IPS-18c (cell line): ENCODE results near the gene MCM3AP.
"Not testable (repeated sequence)": the region's sequence is repeated elsewhere in the genome, so short reads cannot be mapped to it uniquely, and the experiment has no call there.

ENCODE experiments used
- H3K4me3 ChIP-seq: 2 replicates; pipeline ENCODE4 v1.7.0; 2013; ENCODE audit warnings: low read depth, mild to moderate bottlenecking, low read length, moderate library complexity; ENCODE audit not compliant: insufficient read depth
- H3K9me3 ChIP-seq: one replicate; pipeline ENCODE4 v1.6.1; 2013; ENCODE audit warnings: mild to moderate bottlenecking, low read length, moderate library complexity; ENCODE audit not compliant: control insufficient read depth, insufficient read depth

MCM3AP gene

DNA sequence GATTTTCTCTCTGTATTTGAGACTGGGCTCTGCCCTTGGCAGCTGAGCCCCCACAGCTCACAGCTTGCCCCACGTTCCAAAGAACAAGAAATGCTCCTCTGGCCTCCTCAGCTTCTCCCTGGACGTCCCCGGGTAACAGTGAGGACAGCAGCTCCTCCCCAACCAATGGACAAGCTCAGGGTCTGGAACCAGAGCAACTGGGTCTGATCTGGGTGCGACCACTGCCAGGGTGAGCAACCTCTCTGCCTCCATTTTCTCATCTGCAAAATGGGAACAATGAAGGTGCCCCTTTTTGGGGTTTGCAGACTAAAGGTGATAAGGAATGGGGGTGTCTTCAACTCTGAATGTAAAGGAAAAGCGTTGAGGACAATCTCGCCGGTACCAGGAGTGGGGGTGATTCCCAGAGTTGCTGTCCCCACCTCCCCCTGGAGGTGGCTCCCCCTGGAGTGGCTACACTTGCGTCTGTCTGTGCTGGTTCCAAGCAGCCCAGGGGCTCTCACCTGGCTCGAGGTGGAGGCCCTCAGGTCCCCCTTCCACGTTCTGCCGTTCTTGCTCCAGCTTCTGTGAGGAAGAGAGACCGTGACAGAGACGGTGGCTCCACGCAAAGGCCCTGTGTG is 31.4 kb upstream of the MCM3AP start:
- no peaks in the 10 kb centered on the region for H3K9me3 ChIP-seq
- H3K4me3 ChIP-seq = no peak overlapping the region

DNA sequence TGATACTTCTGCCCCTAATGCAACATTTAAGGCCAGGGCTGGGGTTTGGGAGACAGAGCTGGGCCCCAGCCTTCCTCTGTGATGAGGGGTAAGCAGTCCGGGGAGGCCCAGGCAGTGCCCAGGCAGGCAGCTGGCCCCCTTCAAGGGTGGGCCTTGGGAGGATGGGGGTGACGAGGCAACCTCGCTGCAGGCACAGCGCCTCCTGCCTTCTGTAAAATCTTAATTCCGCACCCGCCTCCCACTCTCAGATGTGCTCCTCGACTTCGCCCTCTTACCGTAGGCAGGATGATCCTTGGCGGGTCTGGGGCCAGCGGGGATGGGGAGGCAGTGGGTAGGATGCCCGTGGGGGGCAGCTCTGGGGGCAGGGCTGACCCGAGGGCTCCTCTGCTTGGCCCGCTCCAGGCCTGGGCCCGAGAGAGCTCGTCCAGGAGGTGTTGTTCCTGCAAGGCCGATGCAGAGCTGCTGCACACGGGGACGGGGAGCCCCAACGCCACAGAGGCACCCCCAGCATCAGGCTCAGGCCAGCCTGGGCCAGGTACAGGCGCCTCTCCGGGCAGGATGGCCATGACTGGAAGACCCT is 29.1 kb upstream of the MCM3AP start:
- Histone ChIP-seq H3K4me3 (no peak overlapping the region), H3K9me3 (no peaks in the 10 kb centered on the region)

DNA sequence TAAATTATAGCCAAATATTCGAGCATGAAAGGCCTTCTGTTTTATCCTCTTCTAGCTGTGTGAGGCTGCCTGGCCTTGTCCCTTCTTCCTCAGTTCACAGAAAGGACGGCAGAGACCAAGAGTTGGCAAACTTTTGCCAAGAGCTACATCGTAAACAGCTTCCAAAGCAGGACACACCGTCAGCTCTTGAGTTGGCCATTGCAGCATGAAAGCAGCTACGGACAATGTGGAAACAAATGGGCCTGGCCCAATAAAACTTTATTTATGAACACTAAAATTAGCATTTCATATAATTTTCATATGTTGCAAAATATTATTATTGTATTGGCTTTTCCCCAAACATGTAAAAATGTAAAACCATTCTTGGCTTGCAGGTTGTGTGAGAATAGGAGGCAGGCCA is 27.5 kb upstream of the MCM3AP start:
- H3K4me3 ChIP-seq = no peak overlapping the region
- no peaks in the 10 kb centered on the region for H3K9me3 ChIP-seq

DNA sequence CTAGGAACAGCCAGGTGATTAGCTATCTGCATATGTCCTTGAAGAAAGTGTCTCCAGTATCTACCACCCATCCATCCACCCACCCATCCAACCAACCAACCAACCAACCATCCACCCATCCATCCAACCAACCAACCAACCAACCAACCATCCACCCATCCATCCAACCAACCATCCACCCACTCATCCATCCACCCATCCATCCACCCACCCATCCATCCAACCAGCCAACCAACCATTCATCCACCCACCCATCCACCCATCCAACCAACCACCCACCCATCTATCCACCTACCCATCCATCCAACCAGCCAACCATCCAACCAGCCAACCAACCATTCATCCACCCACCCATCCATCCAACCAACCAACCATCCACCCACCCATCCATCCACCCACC is 26.2 kb upstream of the MCM3AP start:
- Histone ChIP-seq H3K9me3 (no peaks in the 10 kb centered on the region), H3K4me3 (no peak overlapping the region)

DNA sequence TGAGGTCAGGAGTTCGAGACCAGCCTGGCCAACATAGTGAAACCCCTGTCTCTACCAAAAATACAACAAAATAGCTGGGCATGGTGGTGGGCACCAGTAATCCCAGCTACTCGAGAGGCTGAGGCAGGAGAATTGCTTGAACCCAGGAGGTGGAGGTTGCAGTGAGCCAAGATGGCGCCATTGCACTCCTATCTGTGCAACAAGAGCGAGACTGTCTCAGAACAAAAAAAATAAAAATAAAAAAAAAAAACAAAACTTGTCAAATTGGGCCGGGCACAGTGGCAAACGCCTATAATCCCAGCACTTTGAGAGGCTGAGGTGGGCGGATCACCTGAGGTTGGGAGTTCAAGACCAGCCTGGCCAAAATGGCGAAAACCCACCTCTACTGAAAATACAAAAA is 24.8 kb upstream of the MCM3AP start:
- H3K4me3 ChIP-seq, H3K9me3 ChIP-seq: not testable (repeated sequence)

DNA sequence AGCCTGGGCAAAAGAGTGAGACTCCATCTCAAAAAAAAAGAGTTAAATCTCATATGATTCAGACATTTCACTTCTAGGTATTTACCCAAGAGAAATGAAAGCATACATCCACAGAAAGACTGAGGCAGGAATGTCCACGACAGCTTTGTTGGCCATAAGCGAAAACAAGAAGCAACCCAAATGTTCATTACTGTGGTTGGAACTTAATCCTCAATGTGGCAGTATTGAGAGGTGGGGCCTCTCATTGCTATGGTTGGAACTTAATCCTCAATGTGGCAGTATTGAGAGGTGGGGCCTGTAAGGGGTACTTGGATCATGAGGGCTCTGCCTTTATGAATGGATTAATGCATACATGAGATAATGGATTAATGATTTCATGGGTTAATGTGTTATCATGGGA is 23.0 kb upstream of the MCM3AP start:
- H3K4me3 ChIP-seq = no peak overlapping the region
- H3K9me3 ChIP-seq = no peaks in the 10 kb centered on the region

DNA sequence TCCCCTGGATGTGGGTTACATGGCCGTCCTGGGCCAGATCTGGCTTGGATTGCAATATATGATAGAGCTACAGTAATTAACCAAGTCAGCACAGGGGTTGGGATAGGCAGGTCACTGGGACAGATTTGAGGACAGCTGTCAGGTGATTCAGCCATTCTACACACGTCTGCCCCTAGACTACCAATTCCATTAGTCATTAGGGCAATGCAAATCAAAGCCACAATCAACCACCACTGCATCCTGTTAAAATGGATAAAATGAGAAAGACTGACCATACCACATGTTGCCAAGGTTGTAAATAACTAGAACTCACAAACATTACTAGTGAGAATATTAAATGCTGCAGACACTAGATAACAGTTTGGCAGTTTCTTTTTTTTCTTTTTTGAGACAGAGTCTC is 22.2 kb upstream of the MCM3AP start:
- Histone ChIP-seq H3K9me3 (no peaks in the 10 kb centered on the region), H3K4me3 (no peak overlapping the region)

DNA sequence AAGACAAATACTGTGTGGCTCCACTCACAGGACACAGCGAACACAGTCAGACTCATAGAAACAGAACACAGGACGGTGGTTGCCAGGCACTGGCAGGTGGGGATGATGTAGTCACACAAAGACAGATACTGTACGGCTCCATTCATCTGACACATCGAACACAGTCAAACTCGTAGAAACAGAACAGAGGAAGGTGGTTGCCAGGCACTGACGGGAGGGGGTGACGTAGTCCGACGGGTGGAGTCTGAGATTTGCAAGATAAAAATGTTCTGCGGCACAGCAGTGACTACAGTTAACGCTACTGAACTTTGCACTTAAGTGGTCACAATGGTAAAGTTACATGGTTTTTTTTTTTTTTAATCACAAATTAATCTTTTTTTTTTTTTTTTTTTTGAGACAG is 19.5 kb upstream of the MCM3AP start:
- H3K4me3 ChIP-seq = no peak overlapping the region
- H3K9me3 ChIP-seq = no peaks in the 10 kb centered on the region

DNA sequence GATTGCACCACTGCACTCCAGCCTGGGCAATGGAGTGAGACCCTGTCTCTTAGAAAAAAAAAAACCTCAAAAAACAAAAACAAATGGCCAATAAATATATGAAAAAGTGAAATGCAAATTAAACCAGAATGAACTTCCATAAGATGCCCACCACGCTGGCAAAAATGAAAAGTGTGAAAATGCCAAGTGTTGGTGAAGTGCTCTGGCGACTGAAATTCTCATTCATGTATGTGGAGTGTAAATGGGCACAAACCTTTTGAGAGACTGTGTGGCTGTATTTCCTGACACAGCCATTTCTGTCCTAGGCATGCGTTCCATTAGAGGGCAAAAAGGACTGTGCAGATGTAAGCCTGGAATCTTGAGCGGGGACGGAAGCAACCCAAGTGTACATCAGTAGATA is 19.0 kb upstream of the MCM3AP start:
- Histone ChIP-seq H3K4me3 (no peak overlapping the region), H3K9me3 (no peaks in the 10 kb centered on the region)

DNA sequence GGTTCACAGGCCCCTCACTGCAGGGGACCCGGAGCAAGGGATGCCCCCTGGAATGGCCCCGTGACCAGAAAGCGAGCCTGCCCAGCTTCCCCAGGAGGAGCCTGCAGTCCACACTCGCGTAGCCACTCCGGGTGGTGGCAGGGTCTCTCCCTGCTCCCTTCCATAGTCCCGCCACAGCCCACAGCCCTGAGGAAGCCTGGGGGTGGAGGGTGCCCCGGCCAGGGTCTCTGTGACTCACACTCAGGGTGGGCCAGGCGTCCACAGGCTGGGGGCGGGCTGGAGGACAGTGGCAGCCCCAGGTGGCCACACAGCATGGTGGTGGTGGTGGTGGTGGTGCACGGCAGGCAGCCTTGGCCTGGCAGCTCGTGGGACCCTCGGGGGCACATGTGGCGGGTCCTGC is 16.3 kb upstream of the MCM3AP start:
- Histone ChIP-seq H3K4me3 (no peak overlapping the region), H3K9me3 (no peaks in the 10 kb centered on the region)

DNA sequence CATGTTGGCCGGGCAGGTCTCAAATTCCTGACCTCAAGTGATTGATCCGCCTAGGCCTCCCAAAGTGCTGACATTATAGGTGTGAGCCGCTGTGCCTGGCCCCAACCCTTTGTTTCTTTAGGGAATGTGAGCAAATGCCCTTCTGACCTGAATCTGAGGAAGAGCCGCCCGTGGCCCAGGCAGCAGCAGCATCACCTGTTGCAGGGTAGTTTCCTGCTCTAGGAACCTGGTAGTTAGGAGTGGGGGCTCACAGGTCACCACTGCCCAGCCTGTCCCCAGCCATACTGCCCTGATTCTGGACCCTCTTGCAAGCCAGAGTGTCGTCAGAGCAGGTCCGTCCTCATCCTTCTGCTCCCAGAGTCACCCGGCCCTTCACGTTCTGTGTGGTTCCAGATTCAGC is 13.8 kb upstream of the MCM3AP start:
- H3K4me3 ChIP-seq = no peak overlapping the region
- H3K9me3 ChIP-seq = no peaks in the 10 kb centered on the region

DNA sequence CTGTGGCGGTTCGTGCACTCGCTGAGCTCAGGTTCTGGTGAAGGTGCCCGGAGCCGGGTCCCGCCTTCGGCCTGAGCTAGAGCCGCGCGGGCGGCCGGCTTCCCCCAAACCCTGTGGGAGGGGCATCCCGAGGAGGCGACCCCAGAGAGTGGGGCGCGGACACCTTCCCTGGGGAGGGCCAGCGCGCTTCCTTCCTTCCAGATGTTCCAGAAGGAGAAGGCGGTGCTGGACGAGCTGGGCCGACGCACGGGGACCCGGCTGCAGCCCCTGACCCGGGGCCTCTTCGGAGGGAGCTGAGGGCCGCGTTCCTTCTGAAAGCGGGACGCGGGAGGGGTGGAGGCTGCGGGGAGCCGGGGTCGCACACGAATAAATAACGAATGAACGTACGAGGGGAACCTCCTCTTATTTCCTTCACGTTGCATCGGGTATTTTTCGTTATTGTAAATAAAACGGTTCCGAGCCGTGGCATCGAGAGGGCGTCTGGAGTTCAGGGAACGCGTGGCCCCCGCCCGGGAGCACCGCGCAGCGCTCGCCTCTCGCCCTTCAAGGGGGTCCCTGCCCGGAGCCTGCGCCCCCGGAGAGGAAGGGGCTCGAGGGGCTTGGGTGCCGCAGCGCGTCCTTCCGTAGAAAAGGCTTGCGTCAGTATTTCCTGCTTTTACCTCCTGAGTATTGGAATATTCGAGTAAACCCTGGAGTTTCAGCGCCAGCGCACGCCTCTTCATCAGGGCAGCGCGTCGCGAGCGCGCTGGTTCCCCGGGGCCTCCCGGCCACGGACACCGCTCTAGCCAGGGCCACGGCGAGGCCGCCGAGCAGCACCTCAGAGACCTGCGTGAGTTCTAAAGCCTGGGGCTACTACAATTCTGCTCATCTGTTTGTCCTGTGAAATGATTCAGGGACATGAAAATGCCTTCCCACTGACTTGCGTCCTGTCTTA is 12.2 kb upstream of the MCM3AP start:
- Histone ChIP-seq H3K4me3 (peak overlapping the region; percentile 28; the same call in 1 of the 2 replicates), H3K9me3 (no peaks in the 10 kb centered on the region)

DNA sequence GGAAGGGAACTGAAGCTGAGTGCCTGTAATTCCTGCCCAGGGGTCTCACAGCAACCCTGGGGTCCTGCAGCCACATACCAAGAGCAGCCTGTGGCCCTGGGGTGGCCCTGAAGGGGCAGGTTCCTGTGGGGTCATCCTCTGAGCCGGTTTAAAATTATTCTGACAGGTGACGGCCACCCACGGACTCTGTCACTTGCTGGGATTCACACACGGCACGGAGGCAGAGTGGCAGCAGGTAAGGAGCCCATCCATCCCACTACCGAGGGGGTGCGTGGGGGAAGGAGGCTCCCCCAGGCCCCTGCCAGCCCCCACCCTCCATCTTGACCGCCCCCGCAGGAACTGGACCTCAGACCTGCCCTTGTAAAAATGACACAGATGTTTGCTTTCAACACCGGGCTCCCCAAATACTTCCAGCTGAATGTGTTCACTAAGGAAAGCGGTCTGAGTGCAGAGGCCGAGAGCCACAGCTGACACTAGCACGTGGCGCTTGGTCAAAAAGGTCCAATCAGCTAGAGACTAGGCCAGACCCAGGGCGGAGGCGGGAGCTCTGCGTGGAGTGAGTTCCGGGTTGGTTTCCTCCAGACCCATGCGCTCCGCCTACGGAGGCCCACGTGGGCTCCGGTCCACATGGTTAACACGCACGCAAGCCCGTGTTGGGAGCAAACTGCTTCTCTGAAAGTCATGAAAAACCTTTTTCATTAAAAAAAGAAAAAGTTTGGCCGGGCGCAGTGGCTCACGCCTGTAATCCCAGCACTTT is 10.8 kb upstream of the MCM3AP start:
- Histone ChIP-seq H3K9me3 (no peaks in the 10 kb centered on the region), H3K4me3 (no peak overlapping the region)

DNA sequence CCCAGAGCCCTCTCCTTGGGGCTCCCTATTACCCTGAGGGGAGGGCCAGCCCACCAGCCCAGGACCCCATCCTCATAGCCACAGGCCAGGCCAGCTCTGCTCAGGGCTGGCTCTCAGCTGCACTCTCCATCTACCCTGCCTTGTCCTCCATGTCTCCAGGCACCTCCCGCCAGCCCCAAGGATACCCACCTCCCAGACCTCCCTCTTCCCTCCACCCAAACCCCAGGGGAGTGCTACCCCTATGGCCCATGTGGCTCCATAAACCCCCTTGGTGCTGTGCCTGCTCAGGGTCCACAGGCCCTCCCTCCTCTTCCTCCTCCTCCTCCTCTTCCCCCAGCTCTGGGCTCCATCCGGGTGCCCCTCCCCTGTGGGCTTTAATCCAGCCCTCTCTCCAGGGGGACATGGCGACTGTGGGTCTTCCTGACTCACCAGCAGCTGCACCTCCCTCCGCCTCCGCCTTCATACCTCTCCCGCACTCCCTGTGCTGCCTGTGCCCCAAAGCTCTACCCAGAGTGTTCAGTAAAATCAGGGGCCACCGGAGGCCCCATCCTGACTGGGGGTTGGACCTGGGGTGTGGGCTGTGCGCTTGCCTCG is 9.9 kb upstream of the MCM3AP start:
- Histone ChIP-seq H3K4me3 (no peak overlapping the region), H3K9me3 (no peaks in the 10 kb centered on the region)

DNA sequence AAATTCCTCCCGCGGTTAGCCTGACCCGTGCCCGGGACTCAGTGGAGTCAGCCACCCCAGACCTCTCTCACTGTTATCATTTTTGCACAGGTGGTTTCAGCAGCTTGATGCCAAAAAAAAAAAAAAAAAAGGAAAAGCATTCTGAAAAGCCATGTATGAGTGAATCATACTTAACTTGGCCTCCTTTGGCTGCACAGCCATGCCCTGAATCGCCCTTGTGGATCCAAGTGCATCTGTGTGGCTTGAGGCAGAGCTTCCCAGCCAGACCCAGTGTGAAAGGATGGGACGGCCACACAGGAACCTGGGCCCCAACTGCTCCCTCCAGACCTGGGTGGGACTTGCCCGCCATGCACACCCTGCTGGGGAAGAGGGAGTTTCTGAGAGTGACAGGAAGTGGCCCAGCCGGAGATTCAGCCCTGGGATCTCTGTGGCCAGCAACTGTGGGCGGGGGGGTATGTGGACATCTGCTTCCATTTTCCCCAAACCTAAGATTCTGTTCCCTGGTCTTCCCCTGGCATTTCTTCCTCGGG is 9.3 kb upstream of the MCM3AP start:
- Histone ChIP-seq H3K9me3 (no peaks in the 10 kb centered on the region), H3K4me3 (no peak overlapping the region)

DNA sequence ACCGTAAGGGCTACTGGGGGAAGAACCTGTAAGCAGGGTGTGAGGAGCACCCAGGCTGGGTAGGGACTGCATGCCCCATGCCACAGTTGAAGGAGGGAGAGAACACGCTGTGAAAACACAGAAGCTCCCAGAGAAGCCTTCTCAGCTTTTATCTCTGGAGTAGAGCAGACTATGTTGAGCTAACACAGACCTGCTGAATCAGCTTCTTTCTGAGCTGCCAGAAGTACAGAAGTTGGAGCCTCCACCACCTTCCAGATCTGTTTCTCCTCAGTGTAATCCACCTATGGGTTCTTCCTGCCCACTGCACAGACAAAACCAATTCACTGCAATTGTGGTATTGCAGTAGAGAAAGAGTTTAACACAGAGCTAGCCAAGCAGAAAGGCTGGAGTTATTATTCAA is 6.2 kb upstream of the MCM3AP start:
- no peak overlapping the region for H3K4me3 ChIP-seq
- H3K9me3 ChIP-seq = no peaks in the 10 kb centered on the region

DNA sequence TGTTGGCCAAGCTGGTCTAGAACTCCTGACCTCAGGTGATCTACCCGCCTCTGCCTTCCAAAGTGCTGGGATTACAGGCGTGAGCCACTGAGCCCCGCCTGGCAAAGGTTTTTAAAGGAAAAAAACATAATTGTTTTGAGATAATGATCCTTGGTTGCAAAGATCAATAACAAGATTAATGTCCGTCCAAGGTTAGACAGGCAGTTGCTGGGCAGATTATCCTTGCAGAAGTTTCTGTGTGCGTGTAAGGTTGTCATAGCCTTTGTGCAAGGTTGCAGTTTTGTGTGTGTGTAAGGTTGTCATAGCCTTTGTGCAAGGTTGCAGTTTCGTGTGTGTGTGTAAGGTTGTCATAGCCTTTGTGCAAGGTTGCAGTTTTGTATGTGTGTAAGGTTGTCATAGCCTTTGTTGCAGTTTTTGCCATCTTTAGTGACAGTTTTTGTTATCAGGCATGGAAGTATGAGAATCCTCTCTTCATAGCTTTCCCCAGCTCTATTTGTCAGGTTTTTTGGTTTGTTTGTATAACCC is 4.3 kb upstream of the MCM3AP start:
- Histone ChIP-seq H3K9me3 (no peaks in the 10 kb centered on the region), H3K4me3 (no peak overlapping the region)
